Rectal smooth muscle tissue (tissue), 1 donor: ENCODE measurements around the gene OPCML.

Experiments
- H3K27ac ChIP-seq: one replicate; pipeline ENCODE4 v1.7.0; 2013; ENCODE audit warnings: low read depth, low read length, inconsistent platforms
- H3K27me3 ChIP-seq: one replicate; pipeline ENCODE4 v1.7.0; 2013; ENCODE audit warnings: low read length; ENCODE audit not compliant: control insufficient read depth, insufficient read depth
- H3K36me3 ChIP-seq: one replicate; pipeline ENCODE4 v1.7.0; 2013; ENCODE audit warnings: low read length; ENCODE audit not compliant: control insufficient read depth, insufficient read depth
- H3K4me1 ChIP-seq: one replicate; pipeline ENCODE4 v1.7.0; 2013; ENCODE audit warnings: low read length; ENCODE audit not compliant: control insufficient read depth, insufficient read depth
- H3K4me3 ChIP-seq: one replicate; pipeline ENCODE4 v1.7.0; 2013; ENCODE audit warnings: low read length
- H3K9ac ChIP-seq: one replicate; pipeline ENCODE4 v1.7.0; 2013; ENCODE audit warnings: low read length

Gene OPCML

GRCh38 chr11:133497477-133498140, 34.7 kb downstream of the OPCML start:
- Histone ChIP-seq H3K27me3 (no peaks in the 10 kb centered on the region), H3K9ac (no peak overlapping the region), H3K36me3 (no peaks in the 10 kb centered on the region), H3K27ac (no peak overlapping the region), H3K4me1 (no peaks in the 10 kb centered on the region), H3K4me3 (no peak overlapping the region)

GRCh38 chr11:133492895-133493294, 39.4 kb downstream of the OPCML start:
- Histone ChIP-seq H3K27me3 (no peaks in the 10 kb centered on the region), H3K4me3 (no peak overlapping the region), H3K9ac (no peak overlapping the region), H3K4me1 (no peaks in the 10 kb centered on the region), H3K36me3 (no peaks in the 10 kb centered on the region), H3K27ac (no peak overlapping the region)

GRCh38 chr11:133491680-133492383, 40.5 kb downstream of the OPCML start:
- H3K27me3 ChIP-seq: no peaks in the 10 kb centered on the region
- H3K9ac ChIP-seq: no peak overlapping the region
- no peak overlapping the region for H3K4me3 ChIP-seq
- H3K36me3 ChIP-seq: no peaks in the 10 kb centered on the region
- H3K27ac ChIP-seq: no peak overlapping the region
- no peaks in the 10 kb centered on the region for H3K4me1 ChIP-seq

GRCh38 chr11:133480722-133481121, 51.6 kb downstream of the OPCML start:
- Histone ChIP-seq H3K4me1 (no peaks in the 10 kb centered on the region), H3K27me3 (no peaks in the 10 kb centered on the region), H3K27ac (no peak overlapping the region), H3K36me3 (no peaks in the 10 kb centered on the region), H3K9ac (no peak overlapping the region), H3K4me3 (no peak overlapping the region)

GRCh38 chr11:133479209-133479608, 53.1 kb downstream of the OPCML start:
- Histone ChIP-seq H3K27ac (no peak overlapping the region), H3K27me3 (no peaks in the 10 kb centered on the region), H3K4me3 (no peak overlapping the region), H3K9ac (no peak overlapping the region), H3K36me3 (no peaks in the 10 kb centered on the region), H3K4me1 (no peaks in the 10 kb centered on the region)

GRCh38 chr11:133477251-133477625, 55.1 kb downstream of the OPCML start:
- no peaks in the 10 kb centered on the region for H3K36me3 ChIP-seq
- no peaks in the 10 kb centered on the region for H3K27me3 ChIP-seq
- no peak overlapping the region for H3K9ac ChIP-seq
- H3K4me3 ChIP-seq: no peak overlapping the region
- no peaks in the 10 kb centered on the region for H3K4me1 ChIP-seq
- no peak overlapping the region for H3K27ac ChIP-seq

GRCh38 chr11:133476570-133477250, 55.6 kb downstream of the OPCML start:
- Histone ChIP-seq H3K4me3 (no peak overlapping the region), H3K27ac (no peak overlapping the region), H3K4me1 (no peaks in the 10 kb centered on the region), H3K9ac (no peak overlapping the region), H3K36me3 (no peaks in the 10 kb centered on the region), H3K27me3 (no peaks in the 10 kb centered on the region)

- Histone ChIP-seq H3K9ac (no peak overlapping the region), H3K4me1 (no peaks in the 10 kb centered on the region), H3K27me3 (no peaks in the 10 kb centered on the region), H3K27ac (no peak overlapping the region), H3K36me3 (no peaks in the 10 kb centered on the region), H3K4me3 (no peak overlapping the region)
Measured at GRCh38 chr11:133474461-133474860, 57.8 kb downstream of the OPCML start.

GRCh38 chr11:133467686-133468085, 64.6 kb downstream of the OPCML start:
- Histone ChIP-seq H3K27ac (no peak overlapping the region), H3K27me3 (no peaks in the 10 kb centered on the region), H3K4me1 (no peaks in the 10 kb centered on the region), H3K9ac (no peak overlapping the region), H3K4me3 (no peak overlapping the region), H3K36me3 (no peaks in the 10 kb centered on the region)

GRCh38 chr11:133443206-133443747, 89.0 kb downstream of the OPCML start:
- H3K4me3 ChIP-seq: no peak overlapping the region
- no peaks in the 10 kb centered on the region for H3K36me3 ChIP-seq
- H3K4me1 ChIP-seq: no peaks in the 10 kb centered on the region
- no peaks in the 10 kb centered on the region for H3K27me3 ChIP-seq
- H3K9ac ChIP-seq: no peak overlapping the region
- H3K27ac ChIP-seq: no peak overlapping the region

GRCh38 chr11:133441964-133442660, 90.2 kb downstream of the OPCML start:
- Histone ChIP-seq H3K4me1 (no peaks in the 10 kb centered on the region), H3K36me3 (no peaks in the 10 kb centered on the region), H3K9ac (no peak overlapping the region), H3K4me3 (no peak overlapping the region), H3K27me3 (no peaks in the 10 kb centered on the region), H3K27ac (no peak overlapping the region)

- no peaks in the 10 kb centered on the region for H3K27me3 ChIP-seq
- H3K9ac ChIP-seq: no peak overlapping the region
- no peak overlapping the region for H3K27ac ChIP-seq
- no peak overlapping the region for H3K4me3 ChIP-seq
- no peaks in the 10 kb centered on the region for H3K4me1 ChIP-seq
- no peaks in the 10 kb centered on the region for H3K36me3 ChIP-seq
Measured at GRCh38 chr11:133425992-133426391, 106.3 kb downstream of the OPCML start.
